MM.1S (cell line): Measurements from ENCODE around the gene IL19.

Source experiments
- DNase-seq: peaks from one replicate; pipeline ENCODE4 v3.0.0-alpha.2; 2015
- H2AFZ ChIP-seq: fragments of 300-600 bp; sonication (generic); 2 replicates; pipeline ENCODE4 v1.6.0; 2016; ENCODE audit warnings: antibody characterized with exemption, low read length
- H3F3A ChIP-seq: fragments of 300-600 bp; sonication (generic); 2 replicates; pipeline ENCODE4 v1.6.1; 2016; ENCODE audit warnings: mild to moderate bottlenecking, antibody characterized with exemption, low read length, moderate library complexity, mixed read lengths; ENCODE audit not compliant: insufficient read depth
- H3K27ac ChIP-seq: fragments of 300-600 bp; sonication (generic); 2 replicates; pipeline ENCODE4 v1.5.1; 2016; ENCODE audit warnings: mild to moderate bottlenecking, low read length
- H3K27me3 ChIP-seq: fragments of 300-600 bp; sonication (generic); replicated peaks from 2 replicates; pipeline ENCODE4 v1.6.0; 2016; ENCODE audit warnings: low read length; ENCODE audit not compliant: insufficient read depth
- H3K36me3 ChIP-seq: fragments of 300-600 bp; sonication (generic); replicated peaks from 2 replicates; pipeline ENCODE4 v1.6.1; 2016; ENCODE audit warnings: mild to moderate bottlenecking, low read length, mixed read lengths; ENCODE audit not compliant: insufficient read depth
- H3K4me1 ChIP-seq: fragments of 300-600 bp; sonication (generic); 2 replicates; pipeline ENCODE4 v1.6.1; 2016; ENCODE audit warnings: low read length, mixed read lengths
- H3K4me2 ChIP-seq: fragments of 300-600 bp; sonication (generic); 2 replicates; pipeline ENCODE4 v1.6.0; 2016; ENCODE audit warnings: low read depth, low read length
- H3K4me3 ChIP-seq: fragments of 300-600 bp; sonication (generic); 2 replicates; pipeline ENCODE4 v1.5.1; 2016; ENCODE audit warnings: low read length, mixed read lengths
- H3K79me2 ChIP-seq: fragments of 300-600 bp; sonication (generic); 2 replicates; pipeline ENCODE4 v1.6.1; 2016; ENCODE audit warnings: mixed run types, low read length, mixed read lengths
- H3K9ac ChIP-seq: fragments of 300-600 bp; sonication (generic); 2 replicates; pipeline ENCODE4 v1.6.1; 2016; ENCODE audit warnings: low read length, mixed read lengths
- H3K9me2 ChIP-seq: fragments of 300-600 bp; sonication (generic); replicated peaks from 2 replicates; pipeline ENCODE4 v1.6.1; 2016; ENCODE audit warnings: mild to moderate bottlenecking, low read length, mixed read lengths; ENCODE audit not compliant: insufficient read depth
- H3K9me3 ChIP-seq: fragments of 300-600 bp; sonication (generic); replicated peaks from 2 replicates; pipeline ENCODE4 v1.6.1; 2016; ENCODE audit warnings: mild to moderate bottlenecking, low read length, mixed read lengths; ENCODE audit not compliant: insufficient read depth
- H4K20me1 ChIP-seq: fragments of 300-600 bp; sonication (generic); 2 replicates; pipeline ENCODE4 v1.6.1; 2016; ENCODE audit warnings: mild to moderate bottlenecking, low read length, moderate library complexity, mixed read lengths; ENCODE audit not compliant: insufficient read depth
- CTCF ChIP-seq: fragments of 300-600 bp; sonication (generic); IDR thresholded peaks from 2 replicates; pipeline ENCODE4 v1.5.1; 2016; ENCODE audit warnings: antibody characterized with exemption, low read length, mixed read lengths
- EZH2 ChIP-seq: fragments of 300-600 bp; sonication (generic); optimal IDR thresholded peaks from 2 replicates; pipeline ENCODE3; 2017; ENCODE audit warnings: low read depth, mild to moderate bottlenecking, antibody characterized with exemption, low read length, mixed read lengths
- EZH2phosphoT487 ChIP-seq: fragments of 300-600 bp; sonication (generic); IDR thresholded peaks from 2 replicates; pipeline ENCODE4 v1.6.1; 2018; ENCODE audit warnings: antibody characterized with exemption, low read length

IL19 gene

GRCh38 chr1:206796981-206797402 is 26.4 kb downstream of the IL19 start:
- Histone ChIP-seq H3K9ac (no peak overlapping the region), H2AFZ (no peak overlapping the region), H4K20me1 (no peaks in the 10 kb centered on the region), H3K27ac (no peak overlapping the region), H3K36me3 (no peaks in the 10 kb centered on the region), H3K9me2 (no peaks in the 10 kb centered on the region), H3K4me2 (no peak overlapping the region), H3K27me3 (no peaks in the 10 kb centered on the region), H3F3A (no peaks in the 10 kb centered on the region), H3K9me3 (no peaks in the 10 kb centered on the region), H3K79me2 (no peaks in the 10 kb centered on the region), H3K4me1 (peaks cover 22% of the 10 kb centered on the region), H3K4me3 (no peak overlapping the region)
- TF ChIP-seq EZH2phosphoT487 (no peak), CTCF (no peak), EZH2 (no peak)
- DNase-seq = no peak

DNA sequence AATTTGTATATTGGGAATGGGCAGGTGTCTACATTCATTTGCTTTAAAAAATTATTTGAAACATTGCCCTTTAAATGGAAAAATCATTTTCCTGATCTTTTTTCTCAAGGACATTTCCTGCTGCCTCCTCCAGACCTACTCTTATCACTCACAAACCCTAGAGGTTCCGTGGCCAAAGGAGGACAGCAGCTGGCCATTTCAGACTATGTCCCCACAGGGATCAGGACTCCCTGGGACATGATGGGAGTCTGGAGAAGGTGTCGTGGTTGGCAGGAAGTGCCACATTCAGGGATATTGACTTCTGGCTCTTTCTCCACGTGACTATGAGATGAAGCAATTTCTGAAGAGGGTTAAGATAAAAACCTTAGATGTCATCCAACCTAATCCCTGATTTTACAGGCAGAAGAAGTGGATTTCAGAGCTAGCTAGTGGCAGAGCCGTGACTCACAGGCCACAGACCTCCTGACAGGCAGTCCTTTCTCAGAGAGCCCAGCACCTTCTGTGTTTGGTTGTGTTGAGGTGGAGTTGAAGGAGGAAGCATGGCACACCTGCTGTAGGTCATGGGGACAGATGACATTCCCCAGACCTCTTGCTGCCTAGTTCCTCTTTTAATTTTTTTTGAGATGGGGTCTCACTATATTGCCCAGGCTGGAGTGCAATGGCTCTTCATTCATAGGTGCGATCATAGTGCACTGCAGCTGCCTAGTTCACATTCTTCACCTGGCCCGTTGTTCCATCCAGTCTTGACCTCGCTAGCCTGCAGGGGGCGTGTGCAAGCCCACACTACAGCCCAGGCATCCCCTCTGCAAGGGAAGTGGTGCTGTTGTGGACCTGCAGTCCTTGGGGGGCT is 27.2 kb downstream of the IL19 start:
- DNase-seq = no peak
- no peaks in the 10 kb centered on the region for H3F3A ChIP-seq
- no peaks in the 10 kb centered on the region for H3K9me2 ChIP-seq
- H3K4me1 ChIP-seq = peaks cover 27% of the 10 kb centered on the region
- no peak overlapping the region for H3K4me3 ChIP-seq
- H3K9me3 ChIP-seq = no peaks in the 10 kb centered on the region
- H4K20me1 ChIP-seq = no peaks in the 10 kb centered on the region
- H3K27me3 ChIP-seq = no peaks in the 10 kb centered on the region
- no peak overlapping the region for H3K9ac ChIP-seq
- peak; percentile 66 for TF ChIP-seq CTCF
- no peak for TF ChIP-seq EZH2
- no peak for TF ChIP-seq EZH2phosphoT487
- no peaks in the 10 kb centered on the region for H3K79me2 ChIP-seq
- no peak overlapping the region for H3K27ac ChIP-seq
- H3K4me2 ChIP-seq = no peak overlapping the region
- H3K36me3 ChIP-seq = no peaks in the 10 kb centered on the region
- H2AFZ ChIP-seq = no peak overlapping the region

DNA sequence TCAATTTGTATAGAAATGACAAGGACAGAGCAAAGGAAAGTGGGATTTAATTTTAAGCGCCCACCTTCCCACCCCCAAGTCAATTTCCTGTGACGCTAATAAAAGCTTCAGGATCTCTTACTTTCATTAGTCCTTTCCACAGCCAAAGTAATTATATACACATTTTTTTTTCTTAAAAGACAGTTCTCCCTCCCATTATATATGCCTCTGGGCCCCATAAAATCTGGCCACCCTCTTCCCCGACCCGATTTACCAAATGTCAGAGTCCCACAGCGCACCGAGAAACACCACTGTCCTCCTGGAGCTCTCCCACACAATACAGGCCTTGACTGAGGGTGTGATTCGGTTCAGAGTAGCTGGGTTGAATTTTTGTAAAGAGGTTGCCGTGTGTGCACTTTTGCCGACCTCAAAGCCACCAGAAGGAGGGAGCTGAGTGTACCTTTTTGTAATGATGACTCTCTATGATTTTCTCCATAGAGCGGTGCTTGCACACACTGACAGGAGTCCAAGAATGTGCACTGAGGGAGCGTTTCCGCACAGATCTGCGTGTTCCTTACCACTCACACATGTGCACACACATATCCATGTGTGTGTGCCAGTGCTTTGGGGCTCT is 27.9 kb downstream of the IL19 start:
- no peak for DNase-seq
- no peaks in the 10 kb centered on the region for H3K79me2 ChIP-seq
- H3K9me2 ChIP-seq = no peaks in the 10 kb centered on the region
- H3K4me1 ChIP-seq = peaks cover 32% of the 10 kb centered on the region
- no peak for TF ChIP-seq EZH2phosphoT487
- no peak for TF ChIP-seq CTCF
- no peak overlapping the region for H3K9ac ChIP-seq
- H3K27me3 ChIP-seq = no peaks in the 10 kb centered on the region
- H2AFZ ChIP-seq = no peak overlapping the region
- H3K36me3 ChIP-seq = no peaks in the 10 kb centered on the region
- H3F3A ChIP-seq = 0 out of 2 replicates have a peak, but pooled peaks cover under 1% of the 10 kb centered on the region
- H3K4me2 ChIP-seq = no peak overlapping the region
- no peaks in the 10 kb centered on the region for H4K20me1 ChIP-seq
- H3K27ac ChIP-seq = no peak overlapping the region
- no peaks in the 10 kb centered on the region for H3K9me3 ChIP-seq
- H3K4me3 ChIP-seq = no peak overlapping the region
